CD4-positive, alpha-beta T cell (primary cell): ENCODE data around the gene MDM2. TPM values are rescaled to one million over a fixed set of nuclear protein-coding genes. Genes with fewer than 3 reads are reported as not detected.

ENCODE experiments used
- ATAC-seq: fragments of 200-7000 bp; cut with Tn5 transposase; one replicate; pipeline ENCODE4 v1.10.0; 2022; ENCODE audit warnings: mild to moderate bottlenecking; ENCODE audit not compliant: poor library complexity
- CTCF ChIA-PET: fragments of 350-600 bp; sonication (Branson Sonifier 250); formaldehyde crosslinking; loops from one replicate; lab custom pipeline; 2021; ENCODE audit warnings: antibody characterized with exemption, inconsistent platforms; lab: Charles Lee
- POLR2A ChIA-PET: fragments of 350-600 bp; sonication (Branson Sonifier 250); formaldehyde crosslinking; loops from one replicate; lab custom pipeline; 2021; ENCODE audit warnings: antibody characterized with exemption, inconsistent platforms; lab: Charles Lee
- DNase-seq, 14 experiments: peaks; one replicate each; pipeline ENCODE4 v3.0.0-alpha.2; 2013 to 2020; ENCODE audit warnings: mixed read lengths in 2 of 14
- H3K27ac ChIP-seq, 2 donors: one replicate each; pipeline versions ENCODE4 v1.5.1 to v1.7.0; 2013; ENCODE audit warnings: low read length in 2 of 2, low read depth in 1 of 2, mild to moderate bottlenecking in 1 of 2
- H3K27me3 ChIP-seq, 2 experiments: 1 replicate in 1 of 2; 2 replicates in 1 of 2; pipeline versions ENCODE4 v1.6.1 to v1.7.0; 2013; ENCODE audit warnings: low read length in 2 of 2, control low read depth in 1 of 2, mild to moderate bottlenecking in 1 of 2, moderate library complexity in 1 of 2; ENCODE audit not compliant: insufficient read depth in 2 of 2, control insufficient read depth in 1 of 2
- H3K36me3 ChIP-seq: one replicate; pipeline ENCODE4 v1.6.1; 2013; ENCODE audit warnings: low read length, control low read depth; ENCODE audit not compliant: insufficient read depth
- H3K4me1 ChIP-seq: one replicate; pipeline ENCODE4 v1.6.1; 2013; ENCODE audit warnings: low read length, control low read depth; ENCODE audit not compliant: insufficient read depth
- H3K4me3 ChIP-seq: one replicate; pipeline ENCODE4 v1.5.1; 2013; ENCODE audit warnings: mild to moderate bottlenecking, low read length, moderate library complexity
- H3K9me3 ChIP-seq, 2 experiments: 1 replicate in 1 of 2; 2 replicates in 1 of 2; pipeline versions ENCODE4 v1.6.1 to v1.7.0; 2013; ENCODE audit warnings: low read length in 2 of 2, mild to moderate bottlenecking in 2 of 2, control low read depth in 1 of 2, moderate library complexity in 1 of 2; ENCODE audit not compliant: control insufficient read depth in 1 of 2, insufficient read depth in 1 of 2
- H3K27ac Mint-ChIP-seq: one replicate; pipeline ENCODE4 v1.8.0; 2020; ENCODE audit warnings: mixed read lengths
- H3K27me3 Mint-ChIP-seq: one replicate; pipeline ENCODE4 v1.8.0; 2021; ENCODE audit warnings: mixed read lengths
- H3K36me3 Mint-ChIP-seq: one replicate; pipeline ENCODE4 v1.8.0; 2021; ENCODE audit warnings: low read depth, mixed read lengths
- H3K4me1 Mint-ChIP-seq: one replicate; pipeline ENCODE4 v1.8.0; 2021; ENCODE audit warnings: low read depth, mixed read lengths
- H3K4me3 Mint-ChIP-seq: one replicate; pipeline ENCODE4 v1.8.0; 2020; ENCODE audit warnings: mild to moderate bottlenecking, mixed read lengths
- H3K9me3 Mint-ChIP-seq: one replicate; pipeline ENCODE4 v1.8.0; 2020; ENCODE audit warnings: mixed read lengths
- intact Hi-C, 2 experiments: fragments of 100-400 bp; cut with DNase I in 1 of 2; cut with micrococcal nuclease in 1 of 2; formaldehyde crosslinking; loops; one replicate each; pipeline versions ENCODE4 v1.15.1 to v1.9.0; 2023 to 2025; cut with DNase I, micrococcal nuclease
- total RNA-seq, 174 experiments: library from RNA in 2 of 174; stranded (reverse) in 2 of 174; gene quantifications; one replicate each; pipeline ENCODE4 v1.2.3 and lab custom pipeline; 2021 to 2026
- TF ChIP-seq, protein P1 (sequence below): fragments of 200-600 bp; IDR thresholded peaks from one replicate; pipeline ENCODE4 v1.8.0; 2022; ENCODE audit warnings: antibody characterized with exemption, mild to moderate bottlenecking

MDM2 gene
- total RNA-seq, 2 experiments from 2014 or later: 90.8 TPM

DNA sequence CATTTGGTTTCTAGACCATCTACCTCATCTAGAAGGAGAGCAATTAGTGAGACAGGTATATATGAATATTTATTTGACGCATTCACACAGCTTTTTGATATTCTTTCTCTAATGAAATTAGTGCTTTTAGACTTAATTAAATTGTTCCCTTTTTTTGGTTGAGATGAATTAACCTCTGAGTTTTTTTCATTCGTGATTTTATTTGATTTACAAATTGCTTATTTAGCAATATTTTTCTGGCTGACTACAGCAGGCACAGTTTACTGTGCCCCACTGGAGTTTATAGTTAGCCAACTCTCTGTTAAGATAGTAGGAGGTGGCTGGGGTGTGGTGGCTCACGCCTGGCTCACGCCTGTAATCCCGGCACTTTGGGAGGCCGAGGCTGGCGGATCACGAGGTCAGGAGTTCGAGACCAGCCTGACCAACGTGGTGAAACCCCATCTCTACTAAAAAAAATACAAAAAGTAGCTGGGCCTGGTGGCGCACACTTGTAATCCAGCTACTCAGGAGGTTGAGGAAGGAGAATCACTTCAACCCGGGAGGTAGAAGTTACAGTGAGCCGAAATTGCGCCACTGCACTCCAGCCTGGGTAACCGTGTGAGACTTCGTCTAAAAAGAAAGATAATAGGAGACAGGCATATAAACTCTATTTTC, 16.7 kb downstream of the MDM2 start:
- Histone ChIP-seq H3K4me1 (peaks cover 7% of the 10 kb centered on the region), H3K9me3 (no peaks in the 10 kb centered on the region), H3K4me3 (no peak overlapping the region), H3K27me3 (no peaks in the 10 kb centered on the region), H3K36me3 (peaks cover 81% of the 10 kb centered on the region), H3K27ac (no peak overlapping the region)
- intact Hi-C loops: loop anchor here in 1 of 2 experiments (10.0 kb wide), 1 partner anchor 1410 kb away; no protein-coding TSS in a partner anchor
- H3K4me1 Mint-ChIP-seq: peaks cover 29% of the 10 kb centered on the region
- H3K27me3 Mint-ChIP-seq: no peaks in the 10 kb centered on the region
- POLR2A ChIA-PET: no interaction called here
- H3K9me3 Mint-ChIP-seq: no peaks in the 10 kb centered on the region
- no peak for ATAC-seq
- no peak overlapping the region for H3K27ac Mint-ChIP-seq
- H3K4me3 Mint-ChIP-seq: no peak overlapping the region
- peaks cover 83% of the 10 kb centered on the region for H3K36me3 Mint-ChIP-seq
- TF ChIP-seq, protein P1, sequence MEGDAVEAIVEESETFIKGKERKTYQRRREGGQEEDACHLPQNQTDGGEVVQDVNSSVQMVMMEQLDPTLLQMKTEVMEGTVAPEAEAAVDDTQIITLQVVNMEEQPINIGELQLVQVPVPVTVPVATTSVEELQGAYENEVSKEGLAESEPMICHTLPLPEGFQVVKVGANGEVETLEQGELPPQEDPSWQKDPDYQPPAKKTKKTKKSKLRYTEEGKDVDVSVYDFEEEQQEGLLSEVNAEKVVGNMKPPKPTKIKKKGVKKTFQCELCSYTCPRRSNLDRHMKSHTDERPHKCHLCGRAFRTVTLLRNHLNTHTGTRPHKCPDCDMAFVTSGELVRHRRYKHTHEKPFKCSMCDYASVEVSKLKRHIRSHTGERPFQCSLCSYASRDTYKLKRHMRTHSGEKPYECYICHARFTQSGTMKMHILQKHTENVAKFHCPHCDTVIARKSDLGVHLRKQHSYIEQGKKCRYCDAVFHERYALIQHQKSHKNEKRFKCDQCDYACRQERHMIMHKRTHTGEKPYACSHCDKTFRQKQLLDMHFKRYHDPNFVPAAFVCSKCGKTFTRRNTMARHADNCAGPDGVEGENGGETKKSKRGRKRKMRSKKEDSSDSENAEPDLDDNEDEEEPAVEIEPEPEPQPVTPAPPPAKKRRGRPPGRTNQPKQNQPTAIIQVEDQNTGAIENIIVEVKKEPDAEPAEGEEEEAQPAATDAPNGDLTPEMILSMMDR: no peak
- CTCF ChIA-PET: no interaction called here
- no peak for DNase-seq

DNA sequence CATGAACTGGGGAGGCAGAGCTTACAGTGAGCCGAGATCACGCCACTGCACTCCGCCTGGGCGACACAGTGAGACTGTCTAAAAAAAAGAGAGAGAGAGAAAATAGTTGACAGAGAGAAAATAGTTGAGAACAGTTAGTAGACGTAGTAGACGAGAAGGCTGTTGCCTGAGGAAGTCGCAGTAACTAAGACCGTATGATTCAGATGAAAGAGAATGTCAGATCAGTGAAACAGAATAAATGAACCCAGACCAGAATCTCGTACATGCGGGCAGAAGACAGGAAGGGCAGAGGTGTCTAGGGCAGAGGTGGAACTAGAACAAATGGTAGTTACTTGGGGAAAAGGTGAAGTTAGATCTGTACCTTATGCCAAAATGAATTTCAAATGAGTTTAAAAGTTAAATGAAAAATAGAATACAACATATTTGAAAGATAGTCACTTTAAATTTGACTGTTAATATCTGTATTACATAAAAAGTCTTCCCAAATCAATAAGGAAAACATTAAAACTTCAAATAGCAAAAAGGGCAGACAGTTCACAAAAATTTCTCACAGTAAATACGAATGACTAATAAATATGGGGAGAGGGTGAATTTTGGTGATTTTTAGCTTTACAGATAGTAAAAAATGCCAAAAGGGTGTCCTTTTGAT, 17.7 kb downstream of the MDM2 start:
- H3K36me3 Mint-ChIP-seq: peaks cover 81% of the 10 kb centered on the region
- DNase-seq: no peak
- no peak for ATAC-seq
- intact Hi-C loops: loop anchor here in 1 of 2 experiments (10.0 kb wide), 1 partner anchor 1409 kb away; no protein-coding TSS in a partner anchor
- TF ChIP-seq, protein P1: no peak
- H3K4me1 Mint-ChIP-seq: peaks cover 28% of the 10 kb centered on the region
- Histone ChIP-seq H3K9me3 (no peaks in the 10 kb centered on the region), H3K27ac (no peak overlapping the region), H3K27me3 (no peaks in the 10 kb centered on the region), H3K4me1 (peaks cover 7% of the 10 kb centered on the region), H3K36me3 (peaks cover 77% of the 10 kb centered on the region), H3K4me3 (no peak overlapping the region)
- ChIA-PET CTCF (no interaction called here), POLR2A (no interaction called here)
- no peak overlapping the region for H3K4me3 Mint-ChIP-seq
- no peak overlapping the region for H3K27ac Mint-ChIP-seq
- no peaks in the 10 kb centered on the region for H3K27me3 Mint-ChIP-seq
- no peaks in the 10 kb centered on the region for H3K9me3 Mint-ChIP-seq

DNA sequence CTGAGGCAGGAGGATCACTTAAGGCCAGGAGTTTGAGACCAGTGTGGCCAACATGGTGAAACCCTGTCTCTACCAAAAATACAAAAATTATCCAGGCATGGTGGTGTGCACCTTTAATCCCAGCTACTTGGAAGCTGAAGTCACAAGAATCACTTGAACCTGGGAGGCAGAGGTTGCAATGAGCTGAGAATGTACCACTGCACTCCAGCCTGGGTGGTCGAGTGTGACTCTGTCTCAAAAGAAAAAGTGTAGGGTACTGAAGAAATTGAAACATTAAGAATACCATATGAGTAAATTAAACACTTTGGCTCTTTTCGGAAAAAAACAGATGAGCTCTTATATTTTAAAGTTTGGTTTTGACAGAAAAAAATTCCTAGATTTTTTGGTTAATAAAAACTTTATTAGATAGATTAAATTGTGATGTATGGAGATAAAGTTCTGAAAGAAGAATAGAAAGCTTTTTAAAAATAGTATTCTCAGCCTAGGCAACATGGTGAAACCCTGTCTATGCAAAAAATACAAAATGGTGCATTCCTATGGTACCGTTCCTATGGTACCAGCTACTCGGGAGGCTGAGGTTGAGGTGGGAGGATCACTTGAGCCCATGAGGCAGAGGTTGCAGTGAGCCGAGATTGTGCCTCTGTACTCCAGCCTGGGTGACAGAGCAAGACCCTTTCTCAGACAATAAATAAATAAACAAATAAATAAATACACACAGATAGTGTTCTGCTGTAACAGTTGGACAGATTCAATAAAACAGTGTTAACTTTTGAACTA, 20.1 kb downstream of the MDM2 start:
- no peaks in the 10 kb centered on the region for H3K9me3 ChIP-seq
- no peaks in the 10 kb centered on the region for H3K27me3 ChIP-seq
- H3K4me3 ChIP-seq: no peak overlapping the region
- POLR2A ChIA-PET: interaction anchor here (0.6 to 0.7 kb wide), 2 partner anchors 20 to 82 kb away, joined by 3 read pairs; partner anchors contain the start of genes MDM2 and SLC35E3
- intact Hi-C loops: loop anchor here (2.0 to 10.0 kb wide), 2 partner anchors 19 to 1407 kb away; partner anchors contain the start of gene MDM2 (in 1 of the 2)
- no peaks in the 10 kb centered on the region for H3K27me3 Mint-ChIP-seq
- no peak overlapping the region for H3K4me3 Mint-ChIP-seq
- no peak overlapping the region for H3K27ac ChIP-seq
- peaks cover 13% of the 10 kb centered on the region for H3K4me1 Mint-ChIP-seq
- H3K4me1 ChIP-seq: no peaks in the 10 kb centered on the region
- TF ChIP-seq, protein P1: no peak
- ATAC-seq: no peak
- CTCF ChIA-PET: interaction anchor here (1.0 kb wide), 1 partner anchor 20 kb away, joined by 3 read pairs; the partner anchor contains the start of gene MDM2
- no peaks in the 10 kb centered on the region for H3K9me3 Mint-ChIP-seq
- H3K27ac Mint-ChIP-seq: no peak overlapping the region
- no peak for DNase-seq
- H3K36me3 Mint-ChIP-seq: peaks cover 81% of the 10 kb centered on the region
- H3K36me3 ChIP-seq: peaks cover 76% of the 10 kb centered on the region
